DOHH2 (cell line): ENCODE measurements around the gene HS2ST1.

ENCODE experiments used
- H3F3A ChIP-seq: fragments of 200-600 bp; sonication (generic), shearing (Covaris generic); 2 replicates; pipeline ENCODE4 v1.6.0; 2016; ENCODE audit warnings: antibody characterized with exemption, mild to moderate bottlenecking; ENCODE audit not compliant: control insufficient read depth, insufficient read depth
- H3K27ac ChIP-seq: fragments of 200-600 bp; sonication (generic); 2 replicates; pipeline ENCODE4 v1.5.1; 2014; ENCODE audit warnings: low read depth, mild to moderate bottlenecking, low read length, moderate library complexity
- H3K27me3 ChIP-seq: fragments of 200-600 bp; sonication (generic); 2 replicates; pipeline ENCODE4 v1.6.1; 2014; ENCODE audit warnings: mild to moderate bottlenecking, low read length, mixed read lengths; ENCODE audit not compliant: control insufficient read depth
- H3K36me3 ChIP-seq: fragments of 200-600 bp; sonication (generic); 2 replicates; pipeline ENCODE4 v1.6.1; 2014; ENCODE audit warnings: mild to moderate bottlenecking, low read length, moderate library complexity, mixed read lengths; ENCODE audit not compliant: control insufficient read depth
- H3K4me1 ChIP-seq: fragments of 200-600 bp; sonication (generic); 2 replicates; pipeline ENCODE4 v1.6.1; 2014; ENCODE audit warnings: mild to moderate bottlenecking, low read length, mixed read lengths; ENCODE audit not compliant: control insufficient read depth
- H3K4me2 ChIP-seq: fragments of 200-600 bp; sonication (generic); 2 replicates; pipeline ENCODE4 v1.6.0; 2014; ENCODE audit warnings: mild to moderate bottlenecking, low read length, moderate library complexity
- H3K4me3 ChIP-seq: fragments of 200-600 bp; sonication (generic); 2 replicates; pipeline ENCODE4 v1.5.1; 2014; ENCODE audit warnings: mild to moderate bottlenecking, low read length, mixed read lengths
- H3K79me2 ChIP-seq: fragments of 200-600 bp; sonication (generic); 2 replicates; pipeline ENCODE4 v1.6.1; 2014; ENCODE audit warnings: mild to moderate bottlenecking, low read length, mixed read lengths; ENCODE audit not compliant: control insufficient read depth
- H3K9me2 ChIP-seq: fragments of 200-600 bp; sonication (generic); replicated peaks from 2 replicates; pipeline ENCODE4 v1.6.1; 2014; ENCODE audit warnings: mild to moderate bottlenecking, low read length, mixed read lengths; ENCODE audit not compliant: control insufficient read depth
- H3K9me3 ChIP-seq: fragments of 200-600 bp; sonication (generic); 2 replicates; pipeline ENCODE4 v1.6.1; 2014; ENCODE audit warnings: antibody characterized with exemption, low read length, mixed read lengths; ENCODE audit not compliant: control insufficient read depth, insufficient read depth
- H4K20me1 ChIP-seq: fragments of 200-600 bp; sonication (generic); 2 replicates; pipeline ENCODE4 v1.6.0; 2014; ENCODE audit warnings: low read depth, mild to moderate bottlenecking, antibody characterized with exemption, low read length, moderate library complexity; ENCODE audit not compliant: control insufficient read depth, insufficient read depth
- EZH2phosphoT487 ChIP-seq: fragments of 200-600 bp; sonication (generic); IDR thresholded peaks from 2 replicates; pipeline ENCODE4 v1.6.1; 2017; ENCODE audit warnings: borderline replicate concordance, mild to moderate bottlenecking, antibody characterized with exemption, low read length, moderate library complexity, mixed read lengths
- TF ChIP-seq, protein P1 (sequence below): fragments of 200-600 bp; sonication (generic); IDR thresholded peaks from one replicate; pipeline ENCODE4 v1.5.1; 2014; ENCODE audit warnings: antibody characterized with exemption, mild to moderate bottlenecking, low read depth, low read length; ENCODE audit not compliant: poor library complexity, severe bottlenecking

Gene HS2ST1

DNA sequence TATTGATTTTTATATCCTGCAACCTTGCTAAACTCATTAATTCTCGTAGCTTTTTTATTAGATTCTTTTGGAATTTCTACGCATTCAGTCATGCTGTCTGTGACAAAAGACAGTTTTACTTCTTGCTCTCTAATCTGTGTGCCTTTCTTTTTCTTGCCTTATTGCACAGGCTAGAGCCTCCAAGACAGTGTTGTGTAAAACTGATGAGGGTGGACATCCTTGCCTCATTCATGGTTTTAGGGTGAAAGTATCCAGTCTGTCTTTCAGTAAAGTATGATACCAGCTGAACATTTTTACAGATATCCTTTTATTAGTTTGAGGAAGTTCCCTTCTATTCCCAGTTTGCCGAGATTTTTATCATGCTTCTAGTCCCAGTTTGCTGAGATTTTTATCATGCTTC lies 133.8 kb downstream of the HS2ST1 start:
- Histone ChIP-seq H3F3A (peaks cover 36% of the 10 kb centered on the region), H3K4me2 (peak overlapping the region; percentile 94)
- no peak for TF ChIP-seq EZH2phosphoT487
- TF ChIP-seq, protein P1, sequence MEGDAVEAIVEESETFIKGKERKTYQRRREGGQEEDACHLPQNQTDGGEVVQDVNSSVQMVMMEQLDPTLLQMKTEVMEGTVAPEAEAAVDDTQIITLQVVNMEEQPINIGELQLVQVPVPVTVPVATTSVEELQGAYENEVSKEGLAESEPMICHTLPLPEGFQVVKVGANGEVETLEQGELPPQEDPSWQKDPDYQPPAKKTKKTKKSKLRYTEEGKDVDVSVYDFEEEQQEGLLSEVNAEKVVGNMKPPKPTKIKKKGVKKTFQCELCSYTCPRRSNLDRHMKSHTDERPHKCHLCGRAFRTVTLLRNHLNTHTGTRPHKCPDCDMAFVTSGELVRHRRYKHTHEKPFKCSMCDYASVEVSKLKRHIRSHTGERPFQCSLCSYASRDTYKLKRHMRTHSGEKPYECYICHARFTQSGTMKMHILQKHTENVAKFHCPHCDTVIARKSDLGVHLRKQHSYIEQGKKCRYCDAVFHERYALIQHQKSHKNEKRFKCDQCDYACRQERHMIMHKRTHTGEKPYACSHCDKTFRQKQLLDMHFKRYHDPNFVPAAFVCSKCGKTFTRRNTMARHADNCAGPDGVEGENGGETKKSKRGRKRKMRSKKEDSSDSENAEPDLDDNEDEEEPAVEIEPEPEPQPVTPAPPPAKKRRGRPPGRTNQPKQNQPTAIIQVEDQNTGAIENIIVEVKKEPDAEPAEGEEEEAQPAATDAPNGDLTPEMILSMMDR = no peak

GRCh38 chr1:87051965-87052364 lies 137.5 kb downstream of the HS2ST1 start:
- peaks cover 97% of the 10 kb centered on the region for H3K79me2 ChIP-seq
- H3K9me3 ChIP-seq = peaks cover 16% of the 10 kb centered on the region
- peak overlapping the region; percentile 99 for H3K27ac ChIP-seq
- H3K4me2 ChIP-seq = peak overlapping the region; percentile 94
- H3K9me2 ChIP-seq = no peaks in the 10 kb centered on the region
- peaks cover 88% of the 10 kb centered on the region for H3K4me1 ChIP-seq
- no peaks in the 10 kb centered on the region for H3K27me3 ChIP-seq
- peaks cover 50% of the 10 kb centered on the region for H3F3A ChIP-seq
- H3K36me3 ChIP-seq = peaks cover 55% of the 10 kb centered on the region
- peak overlapping the region; percentile 71 for H3K4me3 ChIP-seq
- H4K20me1 ChIP-seq = no peaks in the 10 kb centered on the region
- no peak for TF ChIP-seq EZH2phosphoT487
- TF ChIP-seq, protein P1 = no peak

More for the DNA sequence above, 133.8 kb downstream of the HS2ST1 start:
- H3K36me3 ChIP-seq = peaks cover 50% of the 10 kb centered on the region
- H3K4me3 ChIP-seq = peak overlapping the region; percentile 44
- H3K9me3 ChIP-seq = peaks cover 18% of the 10 kb centered on the region
- H3K79me2 ChIP-seq = peaks cover 97% of the 10 kb centered on the region
- H3K27ac ChIP-seq = peak overlapping the region; percentile 99
- no peaks in the 10 kb centered on the region for H3K27me3 ChIP-seq
- peaks cover 83% of the 10 kb centered on the region for H3K4me1 ChIP-seq
- H4K20me1 ChIP-seq = no peaks in the 10 kb centered on the region
- no peaks in the 10 kb centered on the region for H3K9me2 ChIP-seq

DNA sequence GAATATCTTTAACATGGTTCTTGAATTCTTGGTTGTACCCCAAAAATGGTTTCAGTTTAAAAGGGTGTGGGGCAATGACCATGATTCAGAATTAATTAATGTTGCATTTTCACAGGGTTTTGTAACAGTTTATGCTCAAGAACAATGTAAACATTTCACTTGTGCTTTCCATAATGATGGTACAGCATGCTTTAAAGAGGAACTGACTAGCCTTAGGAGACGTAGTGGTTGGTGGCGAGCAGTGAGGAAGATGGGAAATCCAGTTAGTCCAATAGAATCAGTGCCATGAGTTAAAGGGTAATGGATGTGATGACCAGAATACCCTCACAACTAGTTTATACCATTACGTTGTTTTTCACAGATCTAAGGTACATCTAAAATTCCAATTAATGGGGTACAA lies 138.0 kb downstream of the HS2ST1 start:
- H3K27me3 ChIP-seq = no peaks in the 10 kb centered on the region
- H3K4me3 ChIP-seq = peak overlapping the region; percentile 71
- H3K36me3 ChIP-seq = peaks cover 51% of the 10 kb centered on the region
- H3K27ac ChIP-seq = peak overlapping the region; percentile 99
- no peaks in the 10 kb centered on the region for H3K9me2 ChIP-seq
- H3K4me2 ChIP-seq = peak overlapping the region; percentile 94
- no peak for TF ChIP-seq EZH2phosphoT487
- TF ChIP-seq, protein P1 = no peak
- H3K79me2 ChIP-seq = peaks cover 93% of the 10 kb centered on the region
- H4K20me1 ChIP-seq = no peaks in the 10 kb centered on the region
- H3K4me1 ChIP-seq = peaks cover 93% of the 10 kb centered on the region
- H3F3A ChIP-seq = peaks cover 54% of the 10 kb centered on the region
- H3K9me3 ChIP-seq = peaks cover 11% of the 10 kb centered on the region
